H9 (cell line): ENCODE data around the gene SEMA3F. TPM values are rescaled to one million over a fixed set of nuclear protein-coding genes. Genes with fewer than 3 reads are reported as not detected.
A peak's percentile ranks its signal among the peaks of the same experiment; 100 is the strongest.

Experiments
- DNase-seq: peaks from one replicate; pipeline ENCODE4 v3.0.0-alpha.2; 2017
- H2AFZ ChIP-seq: one replicate; pipeline ENCODE4 v1.6.1; 2013; ENCODE audit warnings: mild to moderate bottlenecking, low read length, control low read depth, moderate library complexity
- H2AK5ac ChIP-seq: 2 replicates; pipeline ENCODE4 v1.6.1; 2013; ENCODE audit warnings: low read length, control low read depth, mixed read lengths; ENCODE audit not compliant: insufficient read length
- H2BK120ac ChIP-seq: one replicate; pipeline ENCODE4 v1.6.1; 2013; ENCODE audit warnings: low read depth, mild to moderate bottlenecking, low read length, control low read depth, inconsistent platforms; ENCODE audit not compliant: poor library complexity, severe bottlenecking
- H2BK12ac ChIP-seq: 2 replicates; pipeline ENCODE4 v1.6.1; 2013; ENCODE audit warnings: low read length, control low read depth, mixed read lengths, low read depth; ENCODE audit not compliant: insufficient read length
- H2BK15ac ChIP-seq: 2 replicates; pipeline ENCODE4 v1.6.1; 2013; ENCODE audit warnings: low read depth, low read length, control low read depth
- H2BK20ac ChIP-seq: one replicate; pipeline ENCODE4 v1.6.1; 2013; ENCODE audit warnings: low read depth, mild to moderate bottlenecking, low read length, control low read depth, inconsistent platforms; ENCODE audit not compliant: poor library complexity, severe bottlenecking
- H2BK5ac ChIP-seq: 2 replicates; pipeline ENCODE4 v1.6.1; 2013; ENCODE audit warnings: low read length, control low read depth, mixed read lengths; ENCODE audit not compliant: insufficient read length
- H3K14ac ChIP-seq: 2 replicates; pipeline ENCODE4 v1.6.1; 2013; ENCODE audit warnings: low read length, control low read depth; ENCODE audit not compliant: insufficient read depth
- H3K18ac ChIP-seq: 2 replicates; pipeline ENCODE4 v1.6.1; 2013; ENCODE audit warnings: low read depth, mild to moderate bottlenecking, mixed read lengths, low read length, control low read depth; ENCODE audit not compliant: insufficient read length
- H3K23ac ChIP-seq: 2 replicates; pipeline ENCODE4 v1.6.1; 2013; ENCODE audit warnings: low read length, control low read depth, mixed read lengths, low read depth; ENCODE audit not compliant: insufficient read length
- H3K23me2 ChIP-seq: 2 replicates; pipeline ENCODE4 v1.6.1; 2013; ENCODE audit warnings: low read depth, mild to moderate bottlenecking, mixed read lengths, low read length, control low read depth; ENCODE audit not compliant: insufficient read length, poor library complexity, severe bottlenecking
- H3K27ac ChIP-seq: 2 replicates; pipeline ENCODE4 v1.5.1; 2013; ENCODE audit warnings: low read length, control low read depth, mixed read lengths, low read depth; ENCODE audit not compliant: insufficient read length
- H3K27me3 ChIP-seq: 2 replicates; pipeline ENCODE4 v1.6.1; 2013; ENCODE audit warnings: low read length, control low read depth, inconsistent platforms; ENCODE audit not compliant: insufficient read depth
- H3K4ac ChIP-seq: 2 replicates; pipeline ENCODE4 v1.6.1; 2013; ENCODE audit warnings: low read depth, mild to moderate bottlenecking, control low read depth, inconsistent platforms, low read length, moderate library complexity
- H3K4me1 ChIP-seq: 2 replicates; pipeline ENCODE4 v1.6.1; 2013; ENCODE audit warnings: low read length, control low read depth, inconsistent platforms; ENCODE audit not compliant: insufficient read depth
- H3K4me2 ChIP-seq: 2 replicates; pipeline ENCODE4 v1.6.1; 2013; ENCODE audit warnings: low read length, control low read depth, mixed read lengths; ENCODE audit not compliant: insufficient read length, insufficient read depth
- H3K56ac ChIP-seq: 2 replicates; pipeline ENCODE4 v1.6.1; 2013; ENCODE audit warnings: low read depth, mild to moderate bottlenecking, mixed read lengths, low read length, control low read depth; ENCODE audit not compliant: insufficient read length
- H3K79me1 ChIP-seq: 2 replicates; pipeline ENCODE4 v1.6.1; 2013; ENCODE audit warnings: low read depth, mild to moderate bottlenecking, moderate library complexity, low read length, control low read depth, inconsistent platforms; ENCODE audit not compliant: insufficient read depth, poor library complexity, severe bottlenecking
- H3K79me2 ChIP-seq: 2 replicates; pipeline ENCODE4 v1.6.1; 2013; ENCODE audit warnings: low read length, control low read depth, inconsistent platforms; ENCODE audit not compliant: insufficient read depth
- H3K9ac ChIP-seq: 2 replicates; pipeline ENCODE4 v1.6.1; 2013; ENCODE audit warnings: low read length, control low read depth, mixed read lengths; ENCODE audit not compliant: insufficient read length; ENCODE audit errors: extremely low read depth
- H3K9me3 ChIP-seq: one replicate; pipeline ENCODE4 v1.6.1; 2013; ENCODE audit warnings: low read depth, low read length, inconsistent platforms; ENCODE audit not compliant: control insufficient read depth
- H3T11ph ChIP-seq: one replicate; pipeline ENCODE4 v1.6.1; 2013; ENCODE audit warnings: mild to moderate bottlenecking, low read length, control low read depth, inconsistent platforms
- H4K20me1 ChIP-seq: one replicate; pipeline ENCODE4 v1.6.1; 2013; ENCODE audit not compliant: control insufficient read depth, insufficient read length, insufficient read depth
- H4K5ac ChIP-seq: 2 replicates; pipeline ENCODE4 v1.6.1; 2013; ENCODE audit warnings: low read depth, mild to moderate bottlenecking, mixed read lengths, low read length, control low read depth; ENCODE audit not compliant: insufficient read length
- H4K8ac ChIP-seq: replicated peaks from 2 replicates; pipeline ENCODE4 v1.6.1; 2013; ENCODE audit warnings: low read length, control low read depth, mixed read lengths, low read depth; ENCODE audit not compliant: insufficient read length
- H4K91ac ChIP-seq: 2 replicates; pipeline ENCODE4 v1.6.1; 2013; ENCODE audit warnings: low read depth, mild to moderate bottlenecking, moderate library complexity, mixed read lengths, low read length, control low read depth; ENCODE audit not compliant: insufficient read length
- H3K27ac Mint-ChIP-seq, 3 experiments: 2 replicates in 2 of 3; 3 replicates in 1 of 3; pipeline ENCODE4 v1.8.0; 2020 to 2021; ENCODE audit warnings: mixed read lengths in 3 of 3, mild to moderate bottlenecking in 1 of 3, moderate library complexity in 1 of 3
- H3K27me3 Mint-ChIP-seq: 2 replicates; pipeline ENCODE4 v1.8.0; 2021; ENCODE audit warnings: low read depth, mild to moderate bottlenecking, moderate library complexity, mixed read lengths
- H3K36me3 Mint-ChIP-seq, 3 experiments: 2 replicates in 2 of 3; 3 replicates in 1 of 3; pipeline ENCODE4 v1.8.0; 2020 to 2021; ENCODE audit warnings: low read depth in 3 of 3, mixed read lengths in 3 of 3; ENCODE audit not compliant: insufficient read depth in 1 of 3
- H3K4me1 Mint-ChIP-seq, 2 experiments: 2 replicates each; pipeline ENCODE4 v1.8.0; 2020; ENCODE audit warnings: mixed read lengths in 2 of 2
- H3K4me3 Mint-ChIP-seq, 2 experiments: 2 replicates in 1 of 2; 3 replicates in 1 of 2; pipeline ENCODE4 v1.8.0; 2020 to 2021; ENCODE audit warnings: mild to moderate bottlenecking in 2 of 2, mixed read lengths in 2 of 2, moderate library complexity in 1 of 2
- H3K9me3 Mint-ChIP-seq, 2 experiments: 2 replicates in 1 of 2; 3 replicates in 1 of 2; pipeline ENCODE4 v1.8.0; 2020; ENCODE audit warnings: mild to moderate bottlenecking in 2 of 2, mixed read lengths in 2 of 2, moderate library complexity in 1 of 2
- CTCF ChIP-seq: fragments of 200-600 bp; sonication (generic); conservative IDR thresholded peaks from 3 replicates; pipeline ENCODE4 v1.8.0; 2021; ENCODE audit warnings: antibody characterized with exemption, mild to moderate bottlenecking
- WGBS: extraction: QIAGEN DNeasy Blood & Tissue Kit; methylation state at CpG from one replicate; pipeline ENCODE4 v1.1.7; 2013; ENCODE audit warnings: missing lambda C conversion rate, low lambda C conversion rate, mixed read lengths; ENCODE audit not compliant: insufficient read length; ENCODE audit errors: extremely low coverage; 5-methylcytosine and 5-hydroxymethylcytosine counted together
- total RNA-seq: library from RNA; stranded (reverse); gene quantifications from 2 replicates; pipeline ENCODE4 v1.2.1, GENCODE V29; 2021

Gene SEMA3F
- total RNA-seq, 1 experiment from 2014 or later: 14.3 TPM

- Histone ChIP-seq H4K20me1 (no peaks in the 10 kb centered on the region), H4K5ac (no peak overlapping the region), H2BK5ac (no peak overlapping the region), H2BK12ac (no peak overlapping the region), H2AFZ (no peak overlapping the region), H3K18ac (no peak overlapping the region), H4K91ac (no peak overlapping the region), H3K79me2 (no peaks in the 10 kb centered on the region), H4K8ac (no peak overlapping the region), H2AK5ac (no peak overlapping the region), H2BK20ac (no peak overlapping the region), H3T11ph (no peak overlapping the region), H3K79me1 (no peaks in the 10 kb centered on the region), H3K56ac (no peak overlapping the region), H3K4me2 (no peak overlapping the region), H3K4me1 (no peaks in the 10 kb centered on the region; the same call in 1 of the 2 replicates), H3K14ac (no peak overlapping the region), H3K23me2 (no peaks in the 10 kb centered on the region), H3K23ac (no peak overlapping the region), H3K9ac (no peak overlapping the region), H3K4ac (no peak overlapping the region), H3K9me3 (no peaks in the 10 kb centered on the region), H2BK15ac (no peak overlapping the region), H3K27me3 (no peaks in the 10 kb centered on the region), H3K27ac (no peak overlapping the region), H2BK120ac (no peak overlapping the region)
- Mint-ChIP-seq H3K27ac (peak overlapping the region in 1 of 3 experiments; percentile 82; a peak in 1 of 7 replicates), H3K4me3 (no peak overlapping the region), H3K4me1 (peaks cover 23 to 32% of the 10 kb centered on the region in 2 experiments), H3K36me3 (peaks cover 37 to 48% (median 43%) of the 10 kb centered on the region in 3 experiments), H3K9me3 (no peaks in the 10 kb centered on the region), H3K27me3 (peaks cover 4% of the 10 kb centered on the region; the same call in 1 of the 2 replicates)
- TF ChIP-seq CTCF: no peak
- WGBS: no CpG with 5 or more reads among the region's 10 CpGs
- no peak for DNase-seq
These were observed 34.6 kb upstream of the SEMA3F start for GRCh38 chr3:50120364-50121071.
